ENCODE measurements around the gene TMEM44.

TMEM44 gene

DNA sequence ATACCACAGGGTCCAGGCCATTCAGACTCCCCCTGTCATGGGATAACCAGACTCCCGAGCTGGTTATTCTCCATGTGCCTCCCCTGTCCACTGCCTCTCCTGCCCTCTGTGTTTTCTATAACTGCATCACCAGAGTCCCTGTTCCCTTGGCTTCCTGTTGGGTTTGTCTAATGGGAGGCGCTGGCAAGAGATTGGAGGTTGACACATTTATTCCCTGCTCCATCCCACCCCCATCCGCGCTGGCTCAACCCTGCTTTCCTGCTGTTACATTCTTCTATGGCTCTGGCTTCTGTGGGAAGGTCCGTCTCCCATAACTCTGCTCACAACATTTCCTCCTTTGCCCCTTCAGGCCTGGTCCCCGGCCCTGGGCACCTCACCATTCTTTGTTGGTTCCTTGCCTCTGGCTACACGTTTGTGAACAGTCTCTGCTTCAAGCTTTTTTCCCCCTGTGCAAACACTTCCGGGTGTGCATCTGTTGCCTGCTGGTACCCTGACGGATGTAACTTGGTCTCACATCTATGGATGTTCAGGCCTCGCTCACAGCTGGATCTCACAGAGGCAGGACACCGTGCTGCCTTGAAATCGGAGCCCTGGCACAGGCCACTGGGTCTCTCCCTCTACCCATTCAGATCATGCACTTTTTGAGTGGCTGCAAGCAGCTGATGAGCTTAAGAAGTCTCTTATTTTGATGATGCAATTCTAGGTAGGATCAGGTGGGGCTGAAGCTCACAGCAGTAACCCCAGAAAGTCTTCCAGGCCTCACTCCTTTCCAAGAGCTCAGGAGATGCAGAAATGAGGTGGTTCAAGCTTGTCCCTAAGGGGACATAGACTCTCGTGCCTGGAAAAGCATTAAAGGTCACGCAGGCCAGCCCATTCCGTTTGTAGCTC, 77.8 kb downstream of the TMEM44 start:
- H3K36me3 ChIP-seq (ENCODE audit: insufficient read depth, low read length) = no peaks in the 10 kb centered on the region
- no peaks in the 10 kb centered on the region for H3K9me2 ChIP-seq (replicated peaks; ENCODE audit: low read depth, low read length)
- TF ChIP-seq, protein P1, sequence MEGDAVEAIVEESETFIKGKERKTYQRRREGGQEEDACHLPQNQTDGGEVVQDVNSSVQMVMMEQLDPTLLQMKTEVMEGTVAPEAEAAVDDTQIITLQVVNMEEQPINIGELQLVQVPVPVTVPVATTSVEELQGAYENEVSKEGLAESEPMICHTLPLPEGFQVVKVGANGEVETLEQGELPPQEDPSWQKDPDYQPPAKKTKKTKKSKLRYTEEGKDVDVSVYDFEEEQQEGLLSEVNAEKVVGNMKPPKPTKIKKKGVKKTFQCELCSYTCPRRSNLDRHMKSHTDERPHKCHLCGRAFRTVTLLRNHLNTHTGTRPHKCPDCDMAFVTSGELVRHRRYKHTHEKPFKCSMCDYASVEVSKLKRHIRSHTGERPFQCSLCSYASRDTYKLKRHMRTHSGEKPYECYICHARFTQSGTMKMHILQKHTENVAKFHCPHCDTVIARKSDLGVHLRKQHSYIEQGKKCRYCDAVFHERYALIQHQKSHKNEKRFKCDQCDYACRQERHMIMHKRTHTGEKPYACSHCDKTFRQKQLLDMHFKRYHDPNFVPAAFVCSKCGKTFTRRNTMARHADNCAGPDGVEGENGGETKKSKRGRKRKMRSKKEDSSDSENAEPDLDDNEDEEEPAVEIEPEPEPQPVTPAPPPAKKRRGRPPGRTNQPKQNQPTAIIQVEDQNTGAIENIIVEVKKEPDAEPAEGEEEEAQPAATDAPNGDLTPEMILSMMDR (conservative IDR thresholded peaks at IDR 0.05; ENCODE audit: low read length) = no peak
- no peak for TF ChIP-seq EZH2phosphoT487 (IDR thresholded peaks at IDR 0.05; ENCODE audit: borderline replicate concordance)
- H3K4me3 ChIP-seq (ENCODE audit: low read length, poor library complexity, severe bottlenecking) = no peak overlapping the region
- no peaks in the 10 kb centered on the region for H3F3A ChIP-seq (ENCODE audit: low read depth)
- no peaks in the 10 kb centered on the region for H4K20me1 ChIP-seq (ENCODE audit: insufficient read depth, low read length, poor library complexity, severe bottlenecking)
- peak overlapping the region; percentile 31; the same call in 1 of the 2 replicates for H2AFZ ChIP-seq (ENCODE audit: low read length)
- no peaks in the 10 kb centered on the region for H3K79me2 ChIP-seq (ENCODE audit: insufficient read depth, low read length)
- no peak overlapping the region for H3K4me2 ChIP-seq (ENCODE audit: low read depth, low read length, poor library complexity, severe bottlenecking)
- H3K9me3 ChIP-seq (ENCODE audit: insufficient read depth, low read depth, low read length) = no peaks in the 10 kb centered on the region
- H3K9ac ChIP-seq (ENCODE audit: low read depth, low read length, poor library complexity, severe bottlenecking) = no peak overlapping the region
- H3K4me1 ChIP-seq (ENCODE audit: insufficient read depth, low read length, poor library complexity, severe bottlenecking) = no peaks in the 10 kb centered on the region
- H3K27me3 ChIP-seq (ENCODE audit: insufficient read depth, low read length, poor library complexity, severe bottlenecking) = no peaks in the 10 kb centered on the region

GRCh38 chr3:194554473-194555123, 78.6 kb downstream of the TMEM44 start:
- Histone ChIP-seq H3F3A (ENCODE audit: low read depth) (no peaks in the 10 kb centered on the region), H3K9me2 (replicated peaks; ENCODE audit: low read depth, low read length) (no peaks in the 10 kb centered on the region), H3K4me2 (ENCODE audit: low read depth, low read length, poor library complexity, severe bottlenecking) (no peak overlapping the region), H3K4me3 (ENCODE audit: low read length, poor library complexity, severe bottlenecking) (no peak overlapping the region), H3K9me3 (ENCODE audit: insufficient read depth, low read depth, low read length) (no peaks in the 10 kb centered on the region), H3K36me3 (ENCODE audit: insufficient read depth, low read length) (no peaks in the 10 kb centered on the region), H2AFZ (ENCODE audit: low read length) (no peak overlapping the region), H3K4me1 (ENCODE audit: insufficient read depth, low read length, poor library complexity, severe bottlenecking) (no peaks in the 10 kb centered on the region), H3K9ac (ENCODE audit: low read depth, low read length, poor library complexity, severe bottlenecking) (no peak overlapping the region), H3K79me2 (ENCODE audit: insufficient read depth, low read length) (no peaks in the 10 kb centered on the region), H4K20me1 (ENCODE audit: insufficient read depth, low read length, poor library complexity, severe bottlenecking) (no peaks in the 10 kb centered on the region), H3K27me3 (ENCODE audit: insufficient read depth, low read length, poor library complexity, severe bottlenecking) (no peaks in the 10 kb centered on the region)
- TF ChIP-seq, protein P1 (conservative IDR thresholded peaks at IDR 0.05; ENCODE audit: low read length) = no peak
- no peak for TF ChIP-seq EZH2phosphoT487 (IDR thresholded peaks at IDR 0.05; ENCODE audit: borderline replicate concordance)

DNA sequence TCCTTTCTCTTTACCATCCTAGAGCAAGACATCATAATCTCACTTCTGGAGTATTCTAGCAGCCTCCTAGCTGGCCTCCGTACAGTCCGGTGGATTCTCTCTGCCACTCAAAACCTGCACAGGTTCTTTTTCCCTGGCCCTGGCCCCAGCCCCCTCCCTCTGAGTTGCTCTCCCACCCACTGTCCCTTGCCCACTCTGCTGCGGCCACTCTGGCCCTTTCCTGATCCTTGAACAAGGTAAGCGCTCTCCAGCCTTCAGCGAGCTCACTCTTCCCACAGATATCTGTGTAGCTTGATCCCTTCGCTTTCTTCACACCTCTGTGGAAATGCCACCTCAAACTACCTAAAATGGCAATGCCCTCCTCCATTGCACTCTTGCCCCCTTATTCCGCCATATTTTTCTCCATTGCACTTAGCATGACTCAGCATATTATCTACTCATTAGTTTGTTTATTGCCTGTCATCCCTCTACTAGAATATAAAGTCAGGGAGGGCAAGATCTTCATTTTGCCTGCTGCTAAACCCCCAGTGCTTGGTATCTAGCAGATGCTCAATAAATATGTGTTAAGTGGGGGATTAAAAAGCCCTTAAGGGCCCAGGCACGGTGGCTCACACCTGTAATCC, 80.8 kb downstream of the TMEM44 start:
- Histone ChIP-seq H2AFZ (ENCODE audit: low read length) (no peak overlapping the region), H3K79me2 (ENCODE audit: insufficient read depth, low read length) (no peaks in the 10 kb centered on the region), H3K9me3 (ENCODE audit: insufficient read depth, low read depth, low read length) (no peaks in the 10 kb centered on the region), H3K4me1 (ENCODE audit: insufficient read depth, low read length, poor library complexity, severe bottlenecking) (peaks cover 4% of the 10 kb centered on the region), H3K27me3 (ENCODE audit: insufficient read depth, low read length, poor library complexity, severe bottlenecking) (no peaks in the 10 kb centered on the region), H3K4me3 (ENCODE audit: low read length, poor library complexity, severe bottlenecking) (no peak overlapping the region), H4K20me1 (ENCODE audit: insufficient read depth, low read length, poor library complexity, severe bottlenecking) (no peaks in the 10 kb centered on the region), H3K36me3 (ENCODE audit: insufficient read depth, low read length) (no peaks in the 10 kb centered on the region), H3K9ac (ENCODE audit: low read depth, low read length, poor library complexity, severe bottlenecking) (no peak overlapping the region), H3K4me2 (ENCODE audit: low read depth, low read length, poor library complexity, severe bottlenecking) (no peak overlapping the region), H3K9me2 (replicated peaks; ENCODE audit: low read depth, low read length) (no peaks in the 10 kb centered on the region), H3F3A (ENCODE audit: low read depth) (no peaks in the 10 kb centered on the region)
- TF ChIP-seq, protein P1 (conservative IDR thresholded peaks at IDR 0.05; ENCODE audit: low read length) = no peak
- no peak for TF ChIP-seq EZH2phosphoT487 (IDR thresholded peaks at IDR 0.05; ENCODE audit: borderline replicate concordance)

Measured in Loucy (cell line).